Measurements from ENCODE around the gene SEC14L1.
"Not testable (repeated sequence)": the region's sequence is repeated elsewhere in the genome, so short reads cannot be mapped to it uniquely, and the experiment has no call there.

SEC14L1 gene

GRCh38 chr17:77141846-77142449 lies 1.2 kb downstream of the SEC14L1 start:
- DNase-seq (ENCODE audit: low read depth, low spot score), result no peak

DNA sequence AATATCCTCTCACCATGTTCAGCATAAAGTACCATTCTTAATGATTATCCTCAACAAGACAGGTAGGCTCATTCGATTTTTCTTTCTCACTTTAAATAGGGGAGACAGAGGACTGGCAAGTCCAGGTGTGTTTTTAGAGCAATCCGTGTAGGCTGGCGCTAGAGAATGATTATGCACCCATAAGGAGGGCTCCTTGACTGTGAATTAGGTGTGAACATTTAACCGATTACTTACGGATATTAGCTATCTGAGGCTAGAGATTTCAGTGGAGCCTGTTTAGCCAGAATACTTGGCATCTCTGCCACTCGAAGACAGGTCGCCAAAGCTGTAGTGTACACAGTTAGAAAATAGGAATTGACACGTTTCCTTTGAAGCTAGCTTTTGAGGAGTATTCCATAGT lies 1.9 kb downstream of the SEC14L1 start:
- no peak for DNase-seq (ENCODE audit: low read depth, low spot score)

- DNase-seq (ENCODE audit: low read depth, low spot score), result no peak
Measured at GRCh38 chr17:77143306-77143705, 2.5 kb downstream of the SEC14L1 start.

DNA sequence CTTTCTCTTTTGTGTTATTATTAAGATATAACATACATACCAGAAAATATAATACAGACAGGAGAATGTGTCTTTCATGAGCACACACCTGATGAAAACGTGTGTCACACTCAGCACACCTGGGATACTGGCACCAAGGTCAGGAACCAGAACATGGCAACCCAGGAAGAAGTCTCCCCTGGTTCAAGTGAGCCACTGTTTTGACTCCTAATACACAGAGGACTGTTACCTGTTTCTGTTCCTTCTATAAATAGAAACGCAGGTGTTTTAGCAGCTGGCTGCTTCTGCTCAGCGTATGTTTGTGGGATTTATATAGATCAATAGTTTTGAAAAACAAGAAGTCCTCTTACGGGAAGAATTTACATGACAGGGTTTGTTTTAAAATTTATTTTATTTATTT lies 3.5 kb downstream of the SEC14L1 start:
- DNase-seq (ENCODE audit: low read depth, low spot score), result no peak

DNA sequence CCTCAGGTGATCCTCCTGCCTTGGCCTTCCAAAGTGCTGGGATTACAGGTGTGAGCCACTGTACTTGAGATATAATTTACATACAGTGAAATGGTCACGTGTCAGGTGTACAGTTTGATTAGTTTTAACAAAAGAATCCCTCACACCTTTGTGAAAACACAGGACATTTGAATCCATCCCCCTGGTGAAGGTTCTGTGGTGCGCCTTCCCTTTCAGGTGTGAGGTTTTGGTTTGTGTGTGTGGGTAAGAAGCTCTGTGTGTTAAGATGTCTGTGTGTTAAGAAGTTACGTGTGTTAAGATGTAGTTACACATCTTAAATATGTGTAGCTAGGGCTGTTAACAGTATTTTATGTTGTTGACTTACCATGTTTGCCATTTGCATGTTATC lies 4.4 kb downstream of the SEC14L1 start:
- no peak for DNase-seq (ENCODE audit: low read depth, low spot score)

DNA sequence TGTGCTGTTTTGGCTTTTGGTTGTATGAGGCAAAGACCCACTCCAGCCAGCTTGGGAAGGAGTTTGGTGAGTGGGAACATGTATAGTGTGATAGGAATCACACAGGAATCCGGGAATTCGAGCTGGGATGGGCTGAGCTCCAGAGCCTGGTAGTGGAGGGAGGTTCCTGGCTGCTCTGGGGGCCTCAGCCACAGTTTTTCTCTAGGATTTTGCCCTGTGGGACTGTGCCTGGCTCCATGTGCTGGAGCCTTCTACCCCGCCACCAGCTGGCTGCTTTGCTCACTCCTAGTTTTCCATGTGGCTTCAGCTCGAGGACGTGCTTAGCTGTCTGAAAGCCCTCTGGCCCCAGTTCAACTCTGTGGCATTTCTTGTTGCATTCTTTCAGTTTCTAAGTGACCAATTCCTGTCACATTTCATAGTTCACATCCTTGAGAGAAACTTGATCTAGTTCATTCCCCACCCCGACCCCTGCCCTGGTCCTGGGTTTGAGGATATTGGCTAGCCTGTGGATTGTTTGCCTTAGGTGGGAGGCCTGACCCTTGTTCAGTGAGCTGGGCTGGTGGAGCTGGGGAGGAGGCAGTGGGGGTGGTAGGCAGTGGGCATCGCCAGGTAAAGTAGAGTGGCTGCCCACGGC lies 5.0 kb downstream of the SEC14L1 start:
- peak; percentile 72 for DNase-seq (ENCODE audit: low read depth, low spot score)

DNA sequence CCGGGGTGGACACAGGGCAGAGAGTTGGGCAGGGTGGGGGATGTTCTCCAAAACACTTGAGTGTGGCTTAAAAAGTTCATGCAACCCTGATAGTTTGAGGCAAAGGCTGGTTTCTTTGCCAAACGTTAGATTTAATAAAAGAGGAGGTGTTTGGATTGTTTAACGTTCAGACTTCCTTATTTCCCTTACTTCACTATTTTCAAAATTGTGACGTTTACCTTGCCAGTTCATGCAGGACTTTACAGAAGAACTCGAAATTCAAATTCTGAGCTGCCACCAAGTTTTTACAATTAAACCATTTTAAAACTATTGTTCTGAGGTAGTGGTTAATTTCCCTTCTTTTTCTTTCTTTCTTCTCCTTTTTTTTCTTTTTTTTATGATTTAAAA lies 5.5 kb downstream of the SEC14L1 start:
- no peak for DNase-seq (ENCODE audit: low read depth, low spot score)

DNA sequence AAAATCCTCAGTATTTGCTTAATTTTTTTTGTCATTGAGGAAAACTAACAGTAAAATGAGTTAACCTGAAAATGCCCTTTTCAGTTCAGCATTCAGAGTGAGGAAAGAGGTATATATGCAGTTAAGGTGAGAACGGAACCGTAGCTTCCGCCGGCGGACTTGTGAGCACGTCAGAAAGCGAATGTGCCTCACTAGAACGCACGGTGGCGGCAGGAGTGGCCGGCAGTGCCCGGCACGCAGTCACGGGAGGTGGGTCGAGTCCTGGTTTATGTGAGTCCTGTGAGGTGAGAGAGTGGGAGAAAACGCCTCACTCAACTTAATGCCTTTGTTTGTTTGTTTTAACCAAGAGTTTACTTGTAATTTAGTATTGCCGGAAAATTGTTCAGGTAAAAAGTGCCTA lies 6.1 kb downstream of the SEC14L1 start:
- DNase-seq (ENCODE audit: low read depth, low spot score), result peak; percentile 44

- no peak for DNase-seq (ENCODE audit: low read depth, low spot score)
Measured at GRCh38 chr17:77147357-77147801, 6.6 kb downstream of the SEC14L1 start.

DNA sequence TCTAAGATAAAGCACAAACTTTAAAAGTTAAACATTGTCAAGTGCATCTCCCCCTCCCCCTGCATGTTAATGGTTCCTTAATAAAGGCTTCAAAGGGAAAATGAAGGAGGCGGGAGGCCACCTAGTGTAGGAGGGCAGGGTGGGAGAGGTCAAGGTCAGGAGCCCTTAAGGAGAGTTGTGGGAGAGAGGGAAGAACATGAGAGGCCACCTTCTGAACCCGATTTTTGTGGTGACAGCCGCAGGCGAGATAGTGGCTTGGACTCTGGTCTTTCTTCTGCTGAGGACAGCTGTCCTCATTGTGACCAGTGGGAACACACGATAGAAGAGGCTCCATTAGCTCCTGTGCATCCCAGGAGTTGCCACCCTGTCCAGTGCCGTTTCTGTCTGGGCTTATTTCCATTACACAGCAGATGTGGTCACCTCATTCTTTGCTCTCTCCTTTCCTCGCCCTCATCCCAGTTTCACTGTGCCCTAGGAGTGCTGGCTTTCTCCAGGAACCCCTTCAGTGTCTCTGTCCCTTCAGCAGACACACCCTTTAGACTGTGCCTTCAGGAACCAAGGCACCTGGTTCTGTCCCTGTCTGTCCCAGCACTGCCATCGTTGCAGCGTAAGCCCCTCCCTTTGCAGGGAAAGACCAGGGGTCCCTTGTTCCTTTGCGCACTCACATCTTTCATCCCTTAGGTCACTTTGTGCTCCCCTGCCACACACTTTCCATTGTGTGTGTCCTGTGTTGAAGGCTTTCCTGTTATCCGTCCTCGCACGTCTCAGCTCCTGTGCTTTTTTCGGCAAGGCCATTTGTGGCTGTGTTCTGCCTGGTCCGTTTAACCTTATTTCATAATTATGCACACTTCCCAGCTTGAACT lies 7.5 kb downstream of the SEC14L1 start:
- no peak for DNase-seq (ENCODE audit: low read depth, low spot score)

DNA sequence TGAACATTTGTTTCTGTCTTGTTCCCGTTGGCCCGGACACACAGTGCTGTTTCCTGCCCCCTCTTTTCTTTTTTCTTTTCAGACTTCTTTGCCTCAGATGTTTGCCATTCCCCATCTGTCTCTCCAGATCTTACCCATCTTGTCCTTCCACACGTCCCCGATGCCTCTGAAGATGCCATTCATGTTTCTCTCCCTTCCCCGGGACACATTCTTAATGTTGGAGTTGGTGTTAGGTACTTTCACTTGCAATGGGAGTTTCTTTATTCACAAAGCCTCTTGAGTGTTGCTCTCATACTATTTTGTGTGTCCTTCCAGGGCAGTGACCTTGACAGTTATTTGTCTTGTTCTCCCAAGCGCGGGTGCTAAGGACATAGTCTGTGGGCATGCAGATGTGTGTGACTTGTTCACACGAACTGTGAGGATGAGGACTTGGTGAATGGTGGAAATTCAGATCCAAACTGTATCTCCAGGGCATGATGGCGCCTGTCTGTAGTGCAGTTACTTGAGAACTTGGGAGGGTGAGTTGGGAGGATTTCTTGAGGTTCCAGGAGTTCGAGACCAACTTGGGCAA lies 8.3 kb downstream of the SEC14L1 start:
- no peak for DNase-seq (ENCODE audit: low read depth, low spot score)

GRCh38 chr17:77150196-77150595 lies 9.4 kb downstream of the SEC14L1 start:
- no peak for DNase-seq (ENCODE audit: low read depth, low spot score)

DNA sequence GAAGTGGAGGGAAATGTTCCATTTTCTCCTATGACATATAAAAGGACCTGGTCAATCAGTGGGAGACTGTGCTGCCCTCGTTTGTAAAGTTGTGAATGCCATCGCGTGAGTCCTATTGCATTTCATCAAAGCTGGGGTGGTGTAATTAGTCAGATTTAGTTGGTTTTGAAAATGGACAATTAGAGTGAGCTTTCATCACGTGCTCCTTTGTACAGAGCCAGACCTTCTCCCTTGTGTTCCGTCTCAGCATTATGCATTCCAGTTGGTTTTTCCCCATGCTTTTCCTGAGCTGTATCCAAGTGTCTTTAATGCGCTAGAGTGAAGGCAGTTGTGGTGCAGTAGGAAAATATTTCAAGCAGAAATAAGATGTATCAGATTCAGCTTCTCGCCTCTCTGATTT lies 10.4 kb downstream of the SEC14L1 start:
- DNase-seq (ENCODE audit: low read depth, low spot score), result no peak

DNA sequence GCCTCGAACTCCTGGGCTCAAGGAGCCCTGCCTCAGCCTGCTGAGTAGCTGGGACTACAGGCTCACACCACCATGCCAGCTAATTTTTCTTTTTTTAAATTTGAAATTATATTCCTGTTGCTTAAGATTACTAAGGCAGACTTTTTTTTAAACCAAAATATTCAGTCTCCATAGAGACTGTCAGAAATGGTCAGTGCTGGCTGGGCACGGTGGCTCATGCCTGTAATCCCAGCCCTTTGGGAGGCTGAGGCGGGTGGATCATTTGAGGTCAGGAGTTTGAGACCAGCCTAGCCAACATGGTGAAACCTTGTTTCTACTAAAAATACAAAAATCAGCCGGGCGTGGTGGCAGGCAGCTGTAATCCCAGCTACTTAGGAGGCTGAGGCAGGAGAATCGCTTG lies 11.3 kb downstream of the SEC14L1 start:
- DNase-seq (ENCODE audit: low read depth, low spot score), result not testable (repeated sequence)

DNA sequence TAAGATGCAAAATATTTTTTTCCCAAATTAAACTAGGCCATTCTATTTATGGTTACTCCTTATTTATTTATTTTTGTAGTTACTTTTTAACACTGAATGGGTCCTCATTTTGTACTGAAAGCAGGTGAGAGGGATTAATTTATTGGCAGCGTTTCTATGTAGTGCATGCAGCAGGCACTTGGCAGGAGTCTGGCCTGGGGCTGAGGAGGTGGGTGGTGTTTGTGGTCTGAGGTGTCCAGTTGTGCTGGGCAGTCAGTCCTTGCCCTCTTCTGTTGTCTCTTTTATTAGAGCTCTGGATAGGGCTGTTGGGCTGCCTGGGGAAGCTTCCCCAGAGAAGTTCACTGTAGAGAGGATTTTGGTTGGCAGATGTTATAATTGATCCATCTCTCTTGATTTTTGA lies 12.7 kb downstream of the SEC14L1 start:
- DNase-seq (ENCODE audit: low read depth, low spot score), result no peak

- no peak for DNase-seq (ENCODE audit: low read depth, low spot score)
Measured at GRCh38 chr17:77153999-77154586, 13.3 kb downstream of the SEC14L1 start.

- DNase-seq (ENCODE audit: low read depth, low spot score), result no peak
Measured at GRCh38 chr17:77155125-77155524, 14.4 kb downstream of the SEC14L1 start.

DNA sequence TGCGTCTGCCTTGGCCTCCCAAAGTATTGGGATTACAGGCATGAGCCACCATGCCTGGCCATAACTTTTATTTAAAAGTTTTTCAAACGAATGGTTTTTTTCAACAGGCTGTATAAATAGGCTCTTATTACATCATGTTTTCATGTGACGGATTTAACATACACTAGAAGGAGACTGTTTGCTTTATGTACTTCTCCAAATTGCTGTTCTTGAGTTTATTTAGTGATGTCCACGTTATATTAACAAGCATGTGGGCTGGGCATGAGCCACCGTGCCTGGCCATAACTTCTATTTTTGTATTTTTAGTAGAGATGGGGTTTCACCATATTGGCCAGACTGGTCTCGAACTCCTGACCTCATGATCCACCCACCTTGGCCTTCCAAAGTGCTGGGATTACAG lies 17.0 kb downstream of the SEC14L1 start:
- DNase-seq (ENCODE audit: low read depth, low spot score), result not testable (repeated sequence)

- DNase-seq (ENCODE audit: low read depth, low spot score), result no peak
Measured at GRCh38 chr17:77160091-77160874, 19.5 kb downstream of the SEC14L1 start.

DNA sequence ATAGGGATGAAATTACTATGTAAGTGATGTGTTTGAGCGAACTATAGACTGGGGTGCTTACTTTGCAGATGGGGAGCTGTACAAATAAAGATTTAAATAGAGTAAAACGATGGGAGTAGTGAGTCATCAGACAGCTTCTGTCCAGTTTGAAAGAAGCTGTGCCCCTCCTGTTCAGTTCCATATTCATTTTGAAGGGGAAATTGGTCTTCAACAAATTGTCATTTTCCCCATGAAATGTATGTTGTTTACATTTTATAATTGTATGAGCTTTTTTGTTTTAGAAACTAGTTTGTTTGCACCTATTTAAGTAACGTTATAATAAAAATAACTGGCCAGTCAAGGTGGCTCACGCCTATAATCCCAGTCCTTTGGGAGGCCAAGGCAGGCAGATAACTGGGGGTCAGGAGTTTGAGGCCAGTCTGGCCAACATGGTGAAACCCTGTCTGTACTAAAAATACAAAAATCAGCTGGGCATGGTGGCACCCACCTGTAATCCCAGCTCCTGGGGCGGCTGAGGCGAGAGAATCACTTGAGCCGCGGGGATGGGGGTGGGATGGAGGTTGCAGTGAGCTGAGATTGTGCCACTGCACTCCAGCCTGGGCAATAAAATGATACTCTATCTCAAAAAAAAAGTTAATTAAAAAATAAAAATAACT lies 20.2 kb downstream of the SEC14L1 start:
- DNase-seq (ENCODE audit: low read depth, low spot score), result no peak

DNA sequence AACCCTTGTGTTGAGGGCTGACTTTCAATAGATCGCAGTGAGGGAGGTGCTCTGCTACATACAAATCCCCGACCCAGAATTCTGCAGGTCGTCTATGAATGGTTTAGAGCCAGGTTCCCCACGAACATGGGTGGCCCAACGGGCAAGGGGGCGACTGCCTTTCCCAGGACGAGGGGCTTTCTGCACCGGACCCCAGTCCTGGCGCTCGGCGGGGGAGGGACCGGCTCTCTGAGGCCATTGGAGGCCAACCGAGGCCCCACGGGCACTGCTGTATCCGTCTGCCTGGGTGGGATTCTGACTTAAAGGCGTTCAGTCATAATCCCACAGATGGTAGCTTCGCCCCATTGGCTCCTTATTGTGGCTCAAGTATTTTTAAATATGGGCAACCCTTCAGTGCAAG lies 21.2 kb downstream of the SEC14L1 start:
- no peak for DNase-seq (ENCODE audit: low read depth, low spot score)

All from ELF-1 (cell line).